ENCODE data around the gene CDKL1.
A peak's percentile ranks its signal among the peaks of the same experiment; 100 is the strongest.

Gene CDKL1

DNA sequence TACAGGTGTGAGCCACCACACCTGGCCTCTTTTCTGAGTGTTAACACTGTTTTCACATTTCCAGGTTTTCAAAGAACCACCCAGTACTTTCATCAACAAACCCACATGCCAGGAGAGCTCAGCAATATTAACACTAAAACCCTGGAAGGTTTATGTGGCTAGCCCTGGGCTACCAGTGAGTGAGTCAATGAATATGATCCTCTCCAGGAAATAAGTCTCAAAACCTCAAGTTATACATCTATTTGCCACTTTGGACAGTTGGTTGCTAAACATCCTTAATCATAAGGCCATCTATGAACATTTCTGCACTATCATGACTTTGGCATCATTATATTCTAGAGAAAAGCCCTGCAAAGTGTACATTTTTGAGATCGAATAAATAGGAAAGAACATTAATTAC, 6.3 kb upstream of the CDKL1 start:
- H3K4me3 ChIP-seq (ENCODE audit: control insufficient read depth, low read depth, low read length): no peak overlapping the region
- no peak for DNase-seq (ENCODE audit: low read depth)
- TF ChIP-seq, protein P1, sequence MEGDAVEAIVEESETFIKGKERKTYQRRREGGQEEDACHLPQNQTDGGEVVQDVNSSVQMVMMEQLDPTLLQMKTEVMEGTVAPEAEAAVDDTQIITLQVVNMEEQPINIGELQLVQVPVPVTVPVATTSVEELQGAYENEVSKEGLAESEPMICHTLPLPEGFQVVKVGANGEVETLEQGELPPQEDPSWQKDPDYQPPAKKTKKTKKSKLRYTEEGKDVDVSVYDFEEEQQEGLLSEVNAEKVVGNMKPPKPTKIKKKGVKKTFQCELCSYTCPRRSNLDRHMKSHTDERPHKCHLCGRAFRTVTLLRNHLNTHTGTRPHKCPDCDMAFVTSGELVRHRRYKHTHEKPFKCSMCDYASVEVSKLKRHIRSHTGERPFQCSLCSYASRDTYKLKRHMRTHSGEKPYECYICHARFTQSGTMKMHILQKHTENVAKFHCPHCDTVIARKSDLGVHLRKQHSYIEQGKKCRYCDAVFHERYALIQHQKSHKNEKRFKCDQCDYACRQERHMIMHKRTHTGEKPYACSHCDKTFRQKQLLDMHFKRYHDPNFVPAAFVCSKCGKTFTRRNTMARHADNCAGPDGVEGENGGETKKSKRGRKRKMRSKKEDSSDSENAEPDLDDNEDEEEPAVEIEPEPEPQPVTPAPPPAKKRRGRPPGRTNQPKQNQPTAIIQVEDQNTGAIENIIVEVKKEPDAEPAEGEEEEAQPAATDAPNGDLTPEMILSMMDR (IDR thresholded peaks at IDR 0.05; ENCODE audit: control insufficient read depth, insufficient read depth, low read depth, low read length, missing control alignments): no peak

DNA sequence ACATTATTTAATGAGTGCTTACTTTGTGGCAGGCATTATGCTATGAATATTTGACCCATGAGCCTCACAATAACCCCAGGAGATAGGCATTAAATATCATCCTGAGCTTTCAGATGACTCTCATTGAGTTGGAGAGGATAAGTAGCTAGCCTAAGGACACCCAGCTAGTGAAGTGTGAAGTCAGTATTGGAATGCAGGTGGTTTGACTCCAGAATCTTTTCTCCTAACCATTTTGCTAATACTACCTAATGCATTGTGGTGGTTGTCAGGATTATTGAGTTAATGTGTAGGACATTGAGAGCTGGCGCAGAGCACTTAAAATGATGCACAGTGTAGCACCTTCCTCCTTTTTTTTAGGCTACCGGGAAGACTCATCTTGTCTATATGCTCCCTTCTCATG, 3.8 kb upstream of the CDKL1 start:
- no peak overlapping the region for H3K4me3 ChIP-seq (ENCODE audit: control insufficient read depth, low read depth, low read length)
- TF ChIP-seq, protein P1 (IDR thresholded peaks at IDR 0.05; ENCODE audit: control insufficient read depth, insufficient read depth, low read depth, low read length, missing control alignments): no peak
- DNase-seq (ENCODE audit: low read depth): no peak

DNA sequence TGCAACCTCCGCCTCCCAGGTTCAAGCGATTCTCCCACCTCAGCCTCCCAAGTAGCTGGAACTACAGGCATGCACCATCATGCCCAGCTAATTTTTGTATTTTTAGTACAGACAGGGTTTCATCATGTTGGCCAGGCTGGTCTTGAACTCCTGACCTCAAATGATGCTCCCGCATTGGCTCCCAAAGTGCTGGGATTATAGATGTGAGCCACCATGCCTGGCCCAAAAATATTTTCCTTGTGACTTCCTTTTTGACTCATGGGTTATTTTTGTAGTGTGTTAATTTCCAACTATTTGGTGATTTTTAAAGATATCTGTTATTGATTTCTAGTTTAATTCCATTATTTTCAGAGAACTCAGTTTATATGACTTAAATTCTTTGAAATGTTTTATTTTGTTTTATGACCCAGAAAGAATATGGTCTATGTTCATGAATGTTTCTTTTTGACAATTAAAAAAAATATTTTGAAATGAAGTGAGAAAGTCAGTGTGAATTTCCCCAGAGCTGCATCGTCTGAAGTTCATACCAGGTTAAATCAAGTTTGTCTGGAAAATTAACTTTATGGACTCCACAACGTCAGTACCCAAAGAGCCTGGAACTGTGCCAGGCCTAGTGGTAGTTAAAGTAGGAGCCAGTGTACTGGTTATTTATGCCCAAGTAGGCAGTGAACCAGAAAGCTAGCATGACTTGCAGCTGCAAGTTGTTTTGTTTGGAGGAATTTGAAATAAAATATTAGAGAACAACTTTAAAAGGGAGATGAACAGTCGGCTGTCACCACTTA, 2.8 kb upstream of the CDKL1 start:
- no peak overlapping the region for H3K4me3 ChIP-seq (ENCODE audit: control insufficient read depth, low read depth, low read length)
- DNase-seq (ENCODE audit: low read depth): no peak
- TF ChIP-seq, protein P1 (IDR thresholded peaks at IDR 0.05; ENCODE audit: control insufficient read depth, insufficient read depth, low read depth, low read length, missing control alignments): no peak

DNA sequence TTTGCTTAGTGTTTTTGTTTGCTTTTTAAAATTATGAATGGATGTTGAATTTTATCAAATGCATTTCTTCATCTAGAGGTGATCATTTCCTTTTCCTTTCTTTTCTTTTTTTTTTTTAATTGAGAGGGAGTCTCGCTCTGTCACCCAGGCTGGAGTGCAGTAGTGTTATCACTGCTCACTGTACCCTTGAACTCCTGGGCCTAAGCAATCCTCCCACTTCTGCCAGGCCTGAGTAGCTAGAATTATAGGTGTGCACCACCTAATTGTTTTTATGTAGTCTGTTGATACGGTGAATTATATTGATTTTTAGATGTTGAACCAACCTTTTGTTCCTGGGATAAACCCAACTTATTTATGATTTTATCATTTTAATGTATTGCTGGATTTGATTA, 1.5 kb upstream of the CDKL1 start:
- TF ChIP-seq, protein P1 (IDR thresholded peaks at IDR 0.05; ENCODE audit: control insufficient read depth, insufficient read depth, low read depth, low read length, missing control alignments): no peak
- DNase-seq (ENCODE audit: low read depth): no peak
- H3K4me3 ChIP-seq (ENCODE audit: control insufficient read depth, low read depth, low read length): no peak overlapping the region

DNA sequence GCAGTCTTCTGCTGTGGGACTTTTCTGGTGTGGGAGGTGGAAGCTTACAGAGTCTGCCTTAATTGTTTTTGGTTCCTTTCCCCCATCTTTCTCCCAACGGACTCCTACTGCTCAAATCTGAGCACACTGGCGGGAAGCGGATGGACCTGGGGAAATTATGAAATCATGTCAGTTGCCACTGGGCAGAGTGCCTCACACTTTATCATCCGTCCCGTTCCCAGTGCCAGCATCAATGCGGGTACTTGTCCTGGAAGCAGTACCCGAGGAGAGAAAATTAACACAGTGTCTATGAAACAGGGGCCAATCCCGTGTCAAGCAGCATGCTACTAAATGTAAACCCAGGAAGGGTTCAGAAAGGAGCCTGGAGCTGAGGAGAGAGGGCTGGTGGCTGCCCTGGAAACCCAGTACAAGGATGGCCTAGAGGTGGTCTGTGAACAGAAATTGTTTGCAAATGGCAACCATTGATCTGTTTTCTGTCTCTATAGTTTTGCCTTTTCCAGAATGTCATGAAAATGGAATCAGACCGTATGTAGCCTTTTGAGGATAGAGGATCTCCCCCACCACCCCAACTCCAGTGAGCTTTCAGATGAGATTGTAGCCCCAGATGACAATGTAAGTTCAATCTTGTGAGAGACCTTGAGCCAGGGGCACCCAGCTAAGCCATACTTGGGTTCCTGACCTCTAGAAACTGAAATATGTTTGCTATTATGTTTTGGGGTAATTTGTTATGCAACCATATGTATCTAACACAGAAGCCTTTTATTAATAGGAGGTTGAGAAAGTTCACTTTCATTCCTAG, 908 bp upstream of the CDKL1 start:
- TF ChIP-seq, protein P1 (IDR thresholded peaks at IDR 0.05; ENCODE audit: control insufficient read depth, insufficient read depth, low read depth, low read length, missing control alignments): no peak
- H3K4me3 ChIP-seq (ENCODE audit: control insufficient read depth, low read depth, low read length): peak overlapping the region; percentile 55
- no peak for DNase-seq (ENCODE audit: low read depth)

DNA sequence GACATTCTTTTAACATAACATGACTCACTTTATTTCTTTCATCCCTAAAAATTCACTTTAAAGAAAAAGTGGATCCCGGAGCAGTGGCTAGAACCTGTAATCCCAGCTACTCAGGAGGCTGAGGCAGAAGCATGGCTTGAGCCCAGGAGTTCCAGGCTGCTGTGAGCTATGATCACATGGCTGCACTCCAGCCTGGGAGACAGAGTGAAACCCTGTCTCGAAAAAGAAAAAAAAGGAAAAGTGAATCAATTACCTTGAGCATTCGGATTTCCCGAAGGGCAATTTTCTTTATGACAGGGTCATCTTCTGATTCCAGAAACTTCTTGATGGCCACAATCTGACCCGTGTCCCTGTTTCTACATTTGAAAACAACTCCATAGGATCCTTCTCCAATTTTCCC, 1.2 kb downstream of the CDKL1 start:
- peak overlapping the region; percentile 55; the same call in 1 of the 2 replicates for H3K4me3 ChIP-seq (ENCODE audit: control insufficient read depth, low read depth, low read length)
- no peak for DNase-seq (ENCODE audit: low read depth)
- TF ChIP-seq, protein P1 (IDR thresholded peaks at IDR 0.05; ENCODE audit: control insufficient read depth, insufficient read depth, low read depth, low read length, missing control alignments): no peak

Data from AG09309 (cell line).